Activated CD8-positive, alpha-beta memory T cell treated with anti-CD3 and anti-CD28 coated beads, Interleukin-2, amount 50 U/mL, for 48 hours (primary cell): Measurements from ENCODE around the gene PLSCR1.
"Not testable (repeated sequence)": the region's sequence is repeated elsewhere in the genome, so short reads cannot be mapped to it uniquely, and the experiment has no call there.

Experiments
- DNase-seq: peaks from one replicate; pipeline ENCODE4 v3.0.0-alpha.2; 2020

The PLSCR1 gene

GRCh38 chr3:146547235-146547835 lies 2.9 kb upstream of the PLSCR1 start:
- DNase-seq: no peak

DNA sequence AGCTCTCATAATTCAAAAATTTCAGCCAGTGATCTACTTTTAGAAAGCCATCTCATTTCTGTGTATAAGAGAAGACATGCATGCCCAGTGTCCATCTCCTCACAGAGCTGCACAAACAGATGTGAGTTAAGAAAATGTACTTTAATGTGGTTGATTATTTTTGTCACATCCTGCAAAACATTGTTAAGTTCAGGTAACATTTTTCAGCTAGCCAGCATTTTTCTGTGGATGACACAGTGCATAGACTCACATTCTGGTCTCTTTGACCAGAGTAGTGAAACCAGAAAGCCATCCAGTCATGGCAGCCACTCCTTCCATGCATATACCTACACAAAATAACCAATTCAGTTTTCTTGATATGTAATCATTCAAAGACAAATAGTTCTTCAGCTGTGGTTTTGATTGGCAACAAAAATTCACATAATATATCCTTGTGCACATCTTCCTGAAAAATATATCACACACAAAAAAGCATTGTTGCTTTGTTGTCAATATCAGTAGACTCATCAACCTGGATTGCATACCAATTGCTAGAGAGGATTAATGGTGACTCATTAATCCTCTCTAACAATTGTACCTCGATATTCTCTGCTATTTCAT lies 2.1 kb upstream of the PLSCR1 start:
- DNase-seq: no peak

- no peak for DNase-seq
Observed at GRCh38 chr3:146544929-146545528, 622 bp upstream of the PLSCR1 start.

- no peak for DNase-seq
Observed at GRCh38 chr3:146543461-146544001, 876 bp downstream of the PLSCR1 start.

GRCh38 chr3:146542978-146543377 lies 1.4 kb downstream of the PLSCR1 start:
- no peak for DNase-seq

- no peak for DNase-seq
Observed at GRCh38 chr3:146542179-146542578, 2.2 kb downstream of the PLSCR1 start.

DNA sequence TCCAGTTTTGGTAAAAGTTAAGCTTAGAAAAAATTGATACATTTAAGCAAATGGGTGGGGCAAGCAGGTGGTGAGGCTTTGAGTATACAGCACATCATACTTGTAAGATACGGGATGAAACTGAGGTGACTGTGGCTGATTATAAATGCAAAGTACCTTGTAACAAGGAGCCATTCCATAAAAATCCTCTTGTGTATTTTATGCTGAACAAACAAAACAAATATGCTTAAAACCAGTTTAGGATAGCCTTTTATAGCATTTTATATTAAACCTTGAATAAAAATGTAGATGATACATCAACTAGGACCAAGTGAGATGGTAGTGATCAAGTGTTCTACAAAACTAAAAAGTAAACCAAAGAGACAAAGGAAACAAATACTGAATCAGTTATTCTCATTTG lies 3.4 kb downstream of the PLSCR1 start:
- no peak for DNase-seq

DNA sequence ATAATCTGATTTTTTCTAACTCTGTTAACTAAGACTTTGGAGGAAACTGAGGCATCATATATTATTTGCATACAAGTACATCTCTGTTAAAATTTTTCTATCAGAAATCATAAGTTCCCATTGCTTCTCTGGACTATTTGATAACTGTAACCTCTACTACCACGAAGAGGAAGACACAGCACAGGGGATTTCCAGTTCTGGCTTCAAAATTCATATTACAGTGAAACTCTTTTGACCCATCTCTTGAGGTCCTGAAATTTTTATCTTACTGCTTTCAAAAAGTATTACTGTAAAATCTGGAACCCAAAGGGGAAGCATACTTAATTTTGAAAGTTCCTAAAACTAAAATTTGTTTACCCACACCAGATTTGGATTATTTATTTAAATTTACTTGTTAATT lies 4.2 kb downstream of the PLSCR1 start:
- no peak for DNase-seq

DNA sequence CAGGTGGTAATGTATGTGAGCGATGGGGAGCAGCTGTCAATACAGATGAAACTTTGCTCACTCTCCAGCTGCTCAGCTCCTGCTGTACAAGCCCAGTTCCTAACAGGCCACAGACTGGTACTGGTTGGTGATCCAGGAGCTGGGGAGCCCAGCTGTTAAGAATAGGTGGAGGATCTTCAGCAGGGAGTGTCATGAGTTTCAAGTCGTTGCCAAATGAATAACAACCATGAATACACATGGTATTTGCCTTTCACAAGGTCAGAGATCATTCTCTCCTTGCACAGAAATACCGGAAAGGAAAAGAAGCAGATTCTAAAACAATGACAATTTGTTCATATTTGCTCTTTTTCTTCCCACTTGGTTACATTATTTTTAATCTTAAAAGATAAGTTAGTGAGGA lies 5.1 kb downstream of the PLSCR1 start:
- DNase-seq: no peak

DNA sequence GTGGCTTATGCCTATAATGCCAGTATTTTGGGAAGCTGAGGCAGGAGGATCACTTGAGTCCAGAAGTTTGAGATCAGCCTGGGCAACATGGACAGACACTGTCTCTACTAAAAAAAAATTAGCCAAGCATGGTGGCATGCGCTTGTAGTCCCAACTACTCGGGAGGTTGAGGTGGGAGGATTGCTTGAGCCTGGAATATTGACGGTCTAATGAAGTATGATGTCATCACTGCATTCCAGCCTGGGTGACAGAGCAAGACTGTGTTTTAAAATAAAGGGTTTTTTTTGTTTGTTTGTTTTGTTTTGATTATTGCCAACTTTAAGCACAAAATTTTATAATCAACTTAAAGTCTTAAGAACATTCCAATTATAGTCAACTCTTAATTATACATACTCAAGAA lies 6.8 kb downstream of the PLSCR1 start:
- DNase-seq: no peak

GRCh38 chr3:146536681-146537080 lies 7.7 kb downstream of the PLSCR1 start:
- no peak for DNase-seq

- DNase-seq: no peak
Observed at GRCh38 chr3:146532406-146532805, 12.0 kb downstream of the PLSCR1 start.

- DNase-seq: no peak
Observed at GRCh38 chr3:146530609-146531008, 13.8 kb downstream of the PLSCR1 start.

- no peak for DNase-seq
Observed at GRCh38 chr3:146529021-146529420, 15.4 kb downstream of the PLSCR1 start.

DNA sequence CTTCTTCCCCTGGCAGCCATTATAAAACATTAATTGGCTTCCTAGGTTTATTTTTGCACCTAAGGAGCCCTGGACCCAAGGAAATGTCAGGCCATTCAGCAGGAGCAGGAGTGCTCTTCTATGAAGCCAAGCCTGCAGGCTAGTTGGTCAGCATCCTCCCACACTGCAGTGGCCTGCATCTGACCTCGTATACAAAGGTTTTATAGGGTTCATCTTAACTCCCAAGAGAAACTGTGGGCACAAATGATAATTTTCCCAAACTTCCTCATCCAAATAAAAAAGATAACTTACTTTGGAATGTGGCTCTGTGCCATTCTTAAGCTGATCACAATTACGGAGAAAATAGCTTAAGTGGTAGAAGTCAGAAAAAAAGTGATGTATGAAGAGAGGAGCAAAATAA lies 19.4 kb downstream of the PLSCR1 start:
- DNase-seq: no peak

DNA sequence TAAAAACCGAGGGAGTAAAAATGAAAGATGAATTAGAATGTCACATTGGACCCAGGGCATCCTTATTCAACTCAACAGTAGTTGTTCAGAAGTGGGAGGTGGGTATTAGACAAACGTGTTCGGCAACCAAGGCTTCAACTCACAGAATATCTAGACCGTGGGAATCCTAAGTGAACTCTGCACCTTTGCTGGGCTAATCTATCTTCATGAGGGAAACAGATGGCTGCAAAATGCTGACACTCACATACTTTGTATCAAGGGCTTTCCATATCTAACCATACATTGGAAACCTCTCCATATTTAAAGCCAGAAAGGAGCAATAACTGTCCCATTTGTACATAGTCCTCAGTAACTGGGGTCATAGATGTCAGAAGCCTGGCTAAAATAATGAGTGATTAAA lies 20.9 kb downstream of the PLSCR1 start:
- no peak for DNase-seq

DNA sequence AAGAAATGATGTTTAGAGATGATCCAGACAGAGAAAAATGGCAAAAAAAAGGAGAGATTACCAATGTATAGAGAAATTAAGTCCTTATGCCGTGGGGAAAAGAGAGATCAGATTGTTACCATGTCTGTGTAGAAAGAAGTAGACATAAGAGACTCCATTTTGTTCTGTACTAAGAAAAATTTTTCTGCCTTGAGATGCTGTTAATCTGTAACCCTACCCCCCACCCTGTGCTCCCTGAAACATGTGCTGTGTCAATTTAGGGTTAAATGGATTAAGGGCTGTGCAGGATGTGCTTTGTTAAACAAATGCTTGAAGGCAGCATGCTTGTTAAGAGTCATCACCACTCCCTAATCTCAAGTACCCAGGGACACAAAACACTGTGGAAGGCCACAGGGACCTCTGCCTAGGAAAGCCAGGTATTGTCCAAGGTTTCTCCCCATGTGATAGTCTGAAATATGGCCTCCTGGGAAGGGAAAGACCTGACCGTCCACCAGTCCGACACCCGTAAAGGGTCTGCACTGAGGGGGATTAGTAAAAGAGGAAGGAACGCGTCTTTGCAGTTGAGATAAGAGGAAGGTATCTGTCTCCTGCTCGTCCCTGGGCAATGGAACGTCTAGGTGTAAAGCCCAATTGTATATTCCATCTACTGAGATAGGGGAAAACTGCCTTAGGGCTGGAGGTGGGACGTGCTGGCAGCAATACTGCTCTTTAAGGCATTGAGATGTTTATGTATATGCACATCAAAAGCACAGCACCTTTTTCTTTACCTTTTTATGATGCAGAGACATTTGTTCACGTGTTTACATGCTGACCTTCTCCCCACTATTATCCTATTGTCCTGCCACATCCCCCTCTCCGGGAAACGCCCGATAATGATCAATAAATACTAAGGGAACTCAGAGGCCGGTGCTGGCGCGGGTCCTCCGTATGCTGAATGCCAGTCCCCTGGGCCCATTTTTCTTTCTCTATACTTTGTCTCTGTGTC lies 21.9 kb downstream of the PLSCR1 start:
- not testable (repeated sequence) for DNase-seq

DNA sequence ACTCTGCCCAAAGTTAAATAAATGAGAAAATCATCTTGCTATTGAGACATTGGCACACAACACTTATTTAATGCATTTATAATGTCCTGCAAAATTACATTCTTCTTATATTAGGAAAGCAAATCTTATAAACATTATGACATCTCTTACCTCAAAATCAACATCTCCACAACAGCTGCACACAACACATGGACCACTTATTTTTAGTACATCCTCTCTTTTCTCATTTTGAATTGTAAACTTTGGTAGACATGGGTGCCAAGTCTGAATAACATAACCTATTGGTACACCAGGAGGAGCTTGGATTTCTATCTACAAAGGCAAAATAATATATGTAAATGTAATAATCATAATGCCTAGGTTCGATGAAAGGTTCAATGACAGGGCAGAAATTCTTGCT lies 23.0 kb downstream of the PLSCR1 start:
- no peak for DNase-seq

GRCh38 chr3:146519810-146520209 lies 24.6 kb downstream of the PLSCR1 start:
- no peak for DNase-seq

GRCh38 chr3:146517684-146518435 lies 26.5 kb downstream of the PLSCR1 start:
- DNase-seq: no peak

DNA sequence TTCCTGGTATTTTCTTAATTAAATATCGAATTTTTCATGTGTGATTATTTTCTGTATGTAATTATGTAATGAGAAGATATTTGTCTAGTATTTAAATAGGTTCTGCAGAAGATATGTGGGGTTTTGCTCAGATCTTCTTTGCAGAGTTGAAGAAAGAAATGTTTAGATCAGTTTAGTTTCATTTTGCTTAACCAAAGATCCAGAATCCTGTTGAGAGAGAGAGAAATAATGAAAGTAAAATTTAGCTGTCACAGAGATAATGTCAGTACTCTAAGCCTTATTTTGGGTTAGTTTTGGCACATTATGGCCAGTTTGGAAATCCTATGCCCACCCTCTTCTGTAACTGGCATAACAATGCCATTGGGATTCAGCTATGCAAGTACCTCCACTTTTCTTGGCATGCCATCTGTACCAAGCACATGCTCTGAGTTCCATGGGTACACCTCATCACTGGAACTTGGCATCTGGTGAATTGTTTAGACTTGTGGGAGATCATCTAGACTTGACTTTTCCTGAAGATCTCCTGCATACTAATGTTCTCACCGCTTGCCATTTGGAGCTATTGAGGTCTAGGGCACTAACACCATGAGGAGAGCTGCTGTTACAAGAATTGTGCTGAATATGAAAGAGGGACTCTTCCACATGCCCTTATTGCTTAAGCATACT lies 30.9 kb downstream of the PLSCR1 start:
- no peak for DNase-seq
